ENCODE measurements around the gene ZNF628. TPM values are rescaled to one million over a fixed set of nuclear protein-coding genes. Genes with fewer than 3 reads are reported as not detected.

ZNF628 gene
- polyA plus RNA-seq, 1 donor: 5.0 TPM

DNA sequence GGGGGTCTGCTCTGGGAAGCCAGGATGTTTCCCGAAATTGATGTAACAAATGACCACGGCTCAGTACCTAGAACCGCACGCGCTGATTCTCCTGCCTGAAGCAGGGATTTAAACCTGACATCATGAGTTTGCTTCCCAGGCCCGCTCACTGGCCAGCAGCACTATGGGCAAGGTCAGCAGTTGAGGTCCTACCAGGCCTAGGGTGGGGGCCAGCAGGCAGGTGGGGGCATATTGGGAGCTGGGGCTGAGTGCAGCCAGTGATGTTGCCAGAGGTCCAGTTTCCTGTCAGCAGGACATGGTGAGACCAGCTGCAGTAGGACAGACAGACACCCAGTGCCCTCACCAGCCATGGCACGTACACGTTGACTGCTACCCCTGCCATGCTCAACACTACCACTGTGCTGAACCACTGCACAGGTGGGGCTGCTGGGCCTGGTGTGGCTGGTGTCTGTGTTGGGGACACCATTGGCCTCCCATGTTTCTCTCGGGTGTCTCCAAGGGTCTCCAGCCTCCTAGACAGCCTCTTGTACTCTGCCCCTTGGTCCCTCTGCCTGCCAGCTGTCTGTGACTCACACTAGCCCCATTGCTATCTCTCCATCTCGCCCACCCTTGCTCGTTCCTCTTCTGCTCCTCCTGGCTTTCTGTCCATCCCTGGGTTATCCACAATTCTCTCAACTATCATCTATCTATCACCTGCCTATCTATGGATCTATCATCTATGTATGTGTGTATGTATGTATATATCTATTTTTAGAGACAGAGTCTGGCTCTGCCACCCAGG is 10.8 kb upstream of the ZNF628 start:
- DNase-seq: no peak

DNA sequence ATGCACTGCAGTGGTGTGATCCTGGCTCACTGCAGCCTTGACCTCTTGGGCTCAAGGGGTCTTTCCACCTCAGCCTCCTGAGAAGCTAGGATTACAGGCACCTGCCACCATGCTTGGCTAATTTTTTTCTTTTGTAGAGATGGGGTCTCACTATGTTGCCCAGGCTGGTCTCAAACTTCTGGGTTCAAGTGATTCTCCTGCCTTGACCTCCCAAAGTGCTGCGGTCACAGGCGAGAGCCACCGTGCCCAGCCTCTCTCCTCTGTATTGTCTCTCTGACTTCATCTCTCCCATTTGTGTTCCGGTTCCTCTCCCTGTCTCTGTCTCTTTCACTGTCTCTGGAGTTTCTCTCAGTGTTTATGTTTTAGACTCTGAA is 10.2 kb upstream of the ZNF628 start:
- DNase-seq: no peak

DNA sequence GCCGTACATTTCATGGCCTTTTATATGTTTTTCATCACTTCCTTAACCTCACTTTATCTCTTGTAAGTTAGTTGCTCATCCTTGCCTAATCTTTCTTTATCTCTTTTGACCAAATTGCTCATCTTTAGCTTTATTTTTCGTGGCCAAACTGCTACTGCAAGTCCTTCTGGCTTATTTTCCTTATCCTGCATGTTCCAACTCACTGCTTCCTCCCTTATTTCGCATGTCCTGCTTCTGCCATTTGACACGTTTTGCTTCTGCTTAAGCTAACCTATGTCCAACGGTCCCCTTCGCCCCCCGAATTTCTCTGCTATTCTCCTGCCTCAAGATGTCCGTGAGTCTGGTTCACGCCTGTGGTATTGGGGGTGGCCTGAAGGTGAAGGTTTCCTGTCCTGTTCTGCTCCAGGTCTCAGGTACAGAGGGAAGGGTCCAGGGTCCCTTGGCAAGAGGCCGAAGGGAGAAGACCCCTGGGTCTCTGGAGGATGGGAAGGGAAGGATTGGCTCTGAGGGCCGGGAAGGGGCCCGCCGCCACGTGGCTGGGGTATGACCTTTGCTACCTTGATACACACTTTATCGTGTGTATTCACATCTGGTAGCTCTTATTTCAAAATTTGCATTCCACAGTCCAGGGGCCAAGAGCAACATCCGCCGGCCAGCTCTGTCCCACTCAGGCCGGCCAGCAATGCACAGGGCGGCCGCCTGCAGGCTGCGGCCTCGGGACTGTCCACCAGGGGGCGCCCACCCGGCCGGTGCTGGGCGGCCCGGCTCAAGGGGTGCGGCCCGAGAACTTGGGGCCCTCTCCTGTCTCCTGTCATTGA is 9.0 kb upstream of the ZNF628 start:
- DNase-seq: peak; percentile 73

DNA sequence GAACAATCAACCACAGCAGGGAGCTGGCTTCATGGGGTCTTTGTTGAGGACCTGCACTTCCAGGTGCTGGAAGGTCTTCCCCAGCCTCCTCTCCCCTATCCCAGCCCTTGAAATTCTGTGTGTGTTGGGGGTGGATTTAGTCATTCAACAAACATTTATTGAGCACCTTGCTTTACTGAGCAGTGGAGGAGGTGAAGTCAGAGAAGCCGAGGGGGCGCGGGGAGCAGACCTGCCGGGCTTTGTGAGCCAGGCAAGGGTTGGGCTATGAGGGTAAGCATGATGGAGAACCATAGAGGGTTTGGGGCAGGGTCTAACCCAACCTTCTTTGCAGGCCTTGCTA is 8.4 kb upstream of the ZNF628 start:
- DNase-seq: no peak

GRCh38 chr19:55471266-55471665 is 5.2 kb upstream of the ZNF628 start:
- no peak for DNase-seq

DNA sequence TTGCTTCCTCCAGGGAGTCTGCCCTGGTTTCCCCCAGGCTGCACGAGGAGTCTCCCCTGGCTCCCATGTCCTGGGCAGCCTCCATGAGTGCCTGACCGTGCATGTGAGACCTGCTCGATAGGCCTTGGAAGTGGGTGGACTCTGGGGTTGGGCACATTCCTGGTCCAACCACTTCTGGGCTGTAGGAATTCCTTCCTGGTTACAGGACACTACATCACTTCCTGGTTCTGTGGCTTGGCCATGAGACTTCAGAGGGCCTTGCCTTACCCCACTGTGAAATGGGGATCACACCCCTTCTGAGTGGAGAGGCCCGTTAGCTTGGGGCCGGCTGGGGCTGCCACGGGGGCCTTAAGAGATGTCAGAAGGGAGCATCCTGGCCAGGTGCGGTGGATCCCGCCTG is 4.0 kb upstream of the ZNF628 start:
- DNase-seq: no peak

DNA sequence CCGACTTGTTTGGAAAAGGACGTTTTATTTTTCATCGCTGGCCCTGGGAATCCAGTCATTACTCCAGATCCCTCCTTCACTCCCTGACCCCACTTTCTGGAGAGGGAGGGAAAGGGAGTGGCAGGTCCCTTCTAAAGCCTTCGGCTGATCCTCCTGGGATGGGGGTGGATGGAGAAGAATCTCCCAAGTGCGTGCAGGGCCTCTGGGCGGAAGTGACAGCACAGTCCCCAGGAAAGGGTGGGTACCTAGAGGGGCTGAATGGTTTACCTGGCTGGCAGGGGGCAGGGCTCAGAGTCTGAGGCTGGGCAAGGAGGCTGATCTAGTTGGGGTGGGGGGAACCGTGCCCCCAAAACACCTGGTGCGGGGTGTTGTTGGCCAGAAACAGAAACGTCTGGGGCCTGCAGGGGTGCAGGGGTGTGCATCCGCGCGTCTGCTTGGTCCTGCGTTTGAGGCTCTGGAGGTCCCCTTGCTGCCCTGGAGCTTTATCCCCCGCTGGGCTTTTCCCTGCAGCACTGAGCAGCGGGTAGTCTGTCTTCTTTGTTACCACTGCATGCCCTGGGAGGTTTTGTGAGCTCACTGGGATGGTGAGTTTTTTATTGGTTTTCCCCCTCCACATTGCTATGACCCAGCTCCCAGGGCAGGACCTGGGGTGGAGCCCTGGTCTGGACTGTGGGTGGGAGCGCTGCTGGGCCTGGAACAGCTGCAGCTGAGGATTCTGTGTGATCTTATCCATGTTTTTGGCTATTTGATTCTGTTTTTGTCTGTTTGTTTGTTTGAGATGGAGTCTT is 3.0 kb upstream of the ZNF628 start:
- DNase-seq: no peak

- no peak for DNase-seq
Measured at GRCh38 chr19:55474269-55475265, 1.9 kb upstream of the ZNF628 start.

DNA sequence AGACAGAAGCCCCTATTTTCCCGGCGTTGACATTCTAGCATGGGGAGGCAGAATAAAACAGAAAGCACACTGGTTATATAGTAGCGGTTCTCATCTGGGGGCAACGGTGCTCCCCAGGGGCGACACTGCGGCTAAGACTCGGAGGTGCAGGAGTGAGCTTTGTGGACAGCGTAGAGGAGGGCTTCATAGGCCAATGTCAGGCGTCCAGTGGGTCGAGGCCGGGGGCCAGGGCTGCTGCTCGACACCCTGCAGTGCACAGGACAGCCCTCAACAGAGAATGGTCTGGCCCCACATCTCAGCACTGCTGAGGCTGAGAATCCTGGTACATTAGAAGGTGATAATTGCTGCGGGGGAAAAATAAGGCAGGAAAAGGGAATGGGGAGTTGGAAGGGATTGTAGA is 1.5 kb downstream of the ZNF628 start:
- DNase-seq: no peak

DNA sequence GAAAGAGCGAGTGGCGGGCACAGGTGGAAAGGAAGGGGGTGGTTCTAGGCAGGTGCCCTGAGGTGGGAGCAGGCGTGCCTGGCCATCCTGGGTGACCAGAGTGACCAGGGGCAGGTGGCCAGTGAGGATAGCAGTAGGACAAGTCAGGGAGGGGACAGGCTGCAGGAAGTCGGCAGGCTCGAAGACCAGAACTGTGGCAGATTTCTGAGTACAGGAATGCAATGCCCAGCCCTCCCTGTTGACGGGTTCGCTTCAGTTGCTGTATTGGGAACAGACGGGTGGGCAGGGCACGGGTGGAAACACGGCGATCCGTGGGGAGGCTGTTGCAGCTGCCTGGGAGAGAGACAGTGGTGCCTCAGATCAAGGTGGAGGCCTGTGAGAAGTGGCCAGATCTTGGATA is 1.9 kb downstream of the ZNF628 start:
- DNase-seq: no peak

- DNase-seq: no peak
Measured at GRCh38 chr19:55479045-55479444, 2.6 kb downstream of the ZNF628 start.

DNA sequence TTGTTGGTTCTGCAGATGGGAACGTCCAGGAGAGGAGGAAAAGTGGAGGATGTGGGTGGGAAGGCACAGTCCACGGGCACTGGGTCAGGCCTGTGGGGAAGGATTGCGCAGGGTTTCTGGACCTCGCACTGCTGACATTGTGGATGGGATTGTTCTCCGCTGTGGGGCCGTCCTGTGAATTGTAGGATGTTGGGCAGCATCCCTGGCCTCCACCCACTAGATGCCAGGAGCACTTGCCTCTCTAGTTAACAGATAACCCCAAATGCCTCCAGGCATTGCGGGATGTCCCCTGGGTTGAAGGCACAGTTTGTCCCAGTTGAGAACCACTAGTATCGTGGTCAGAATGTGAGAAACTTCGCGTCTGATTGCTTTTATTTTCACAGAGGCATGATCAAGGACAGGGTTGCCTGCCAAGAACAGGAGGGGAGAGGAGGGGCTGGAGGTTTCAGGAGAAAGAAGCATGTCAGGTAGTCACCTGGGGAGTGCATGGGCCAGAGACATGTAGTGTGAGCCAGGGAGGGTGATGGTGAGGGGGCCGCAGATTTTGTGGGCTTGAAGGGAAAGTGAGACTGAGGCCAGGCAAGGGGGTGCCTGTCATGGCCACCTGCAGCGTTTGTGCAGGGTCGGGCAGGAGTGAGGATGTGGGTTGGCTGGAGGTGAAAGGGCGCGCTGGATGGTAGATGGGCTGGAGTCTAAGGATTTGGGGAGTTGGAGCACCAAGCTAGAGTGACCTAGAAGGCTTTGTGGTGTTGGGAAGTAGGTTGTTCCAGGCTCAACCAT is 3.2 kb downstream of the ZNF628 start:
- DNase-seq: no peak

DNA sequence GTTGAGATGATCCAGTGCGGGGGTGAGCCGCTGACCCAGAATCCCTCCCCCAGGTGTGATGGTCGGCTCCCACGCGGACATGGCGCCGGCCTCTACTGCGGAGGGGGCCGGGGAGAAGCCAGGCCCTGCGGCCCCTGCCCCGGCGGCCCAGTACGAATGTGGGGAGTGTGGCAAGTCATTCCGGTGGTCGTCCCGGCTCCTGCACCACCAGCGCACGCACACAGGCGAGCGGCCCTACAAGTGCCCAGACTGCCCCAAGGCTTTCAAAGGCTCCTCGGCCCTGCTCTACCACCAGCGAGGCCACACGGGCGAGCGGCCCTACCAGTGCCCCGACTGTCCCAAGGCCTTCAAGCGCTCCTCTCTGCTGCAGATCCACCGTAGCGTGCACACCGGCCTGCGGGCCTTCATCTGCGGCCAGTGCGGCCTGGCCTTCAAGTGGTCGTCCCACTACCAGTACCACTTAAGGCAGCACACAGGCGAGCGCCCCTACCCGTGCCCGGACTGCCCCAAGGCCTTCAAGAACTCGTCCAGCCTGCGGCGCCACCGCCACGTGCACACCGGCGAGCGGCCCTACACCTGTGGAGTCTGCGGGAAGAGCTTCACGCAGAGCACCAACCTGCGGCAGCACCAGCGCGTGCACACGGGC is 4.9 kb downstream of the ZNF628 start:
- DNase-seq: no peak

GRCh38 chr19:55481794-55482155 is 5.4 kb downstream of the ZNF628 start:
- no peak for DNase-seq

DNA sequence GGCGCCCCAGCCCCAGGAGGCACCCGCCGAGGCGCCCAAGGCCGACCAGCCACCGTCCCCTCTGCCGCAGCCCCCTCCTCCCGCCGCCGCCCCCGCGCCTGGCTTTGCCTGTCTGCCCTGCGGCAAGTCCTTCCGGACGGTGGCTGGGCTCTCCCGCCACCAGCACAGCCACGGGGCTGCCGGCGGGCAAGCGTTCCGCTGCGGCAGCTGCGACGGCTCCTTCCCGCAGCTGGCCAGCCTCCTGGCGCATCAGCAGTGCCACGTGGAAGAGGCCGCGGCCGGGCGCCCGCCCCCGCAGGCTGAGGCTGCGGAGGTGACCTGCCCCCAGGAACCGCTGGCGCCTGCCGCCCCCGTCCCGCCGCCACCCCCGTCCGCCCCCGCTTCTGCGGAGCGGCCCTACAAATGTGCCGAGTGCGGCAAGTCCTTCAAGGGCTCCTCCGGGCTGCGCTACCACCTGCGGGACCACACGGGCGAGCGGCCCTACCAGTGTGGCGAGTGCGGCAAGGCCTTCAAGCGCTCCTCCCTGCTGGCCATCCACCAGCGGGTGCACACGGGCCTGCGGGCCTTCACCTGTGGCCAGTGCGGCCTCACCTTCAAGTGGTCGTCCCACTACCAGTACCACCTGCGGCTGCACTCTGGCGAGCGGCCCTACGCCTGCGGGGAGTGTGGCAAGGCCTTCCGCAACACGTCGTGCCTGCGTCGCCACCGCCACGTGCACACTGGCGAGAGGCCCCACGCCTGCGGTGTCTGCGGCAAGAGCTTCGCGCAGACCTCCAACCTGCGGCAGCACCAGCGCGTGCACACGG is 5.9 kb downstream of the ZNF628 start:
- DNase-seq: no peak

DNA sequence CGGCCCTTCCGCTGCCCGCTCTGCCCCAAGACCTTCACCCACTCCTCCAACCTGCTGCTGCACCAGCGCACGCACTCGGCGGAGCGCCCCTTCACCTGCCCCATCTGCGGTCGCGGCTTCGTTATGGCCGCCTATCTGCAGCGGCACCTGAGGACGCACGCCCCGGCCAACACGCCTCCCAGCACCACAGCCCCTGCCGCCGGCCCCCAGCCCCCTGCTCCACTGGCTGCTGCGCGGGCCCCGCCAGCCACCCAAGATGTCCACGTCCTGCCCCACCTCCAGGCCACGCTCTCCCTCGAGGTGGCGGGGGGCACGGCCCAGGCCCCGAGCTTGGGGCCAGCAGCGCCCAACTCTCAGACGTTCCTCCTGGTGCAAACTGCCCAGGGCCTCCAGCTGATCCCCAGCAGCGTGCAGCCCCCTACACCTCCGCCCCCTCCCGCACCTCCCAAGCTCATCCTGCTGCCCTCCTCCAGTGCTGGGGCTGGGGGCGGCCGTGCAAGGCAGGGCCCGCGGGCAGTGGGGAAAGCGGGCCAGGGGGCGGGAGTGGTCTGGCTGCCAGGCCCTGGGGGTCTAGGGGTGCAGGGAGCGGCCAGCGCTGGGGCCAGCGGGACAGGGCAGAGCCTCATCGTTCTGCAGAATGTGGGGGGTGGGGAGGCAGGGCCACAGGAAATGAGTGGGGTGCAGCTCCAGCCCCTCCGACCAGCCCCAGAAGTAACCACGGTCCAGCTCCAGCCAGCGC is 6.7 kb downstream of the ZNF628 start:
- DNase-seq: no peak

- no peak for DNase-seq
Measured at GRCh38 chr19:55483706-55484592, 7.5 kb downstream of the ZNF628 start.

Measured in hindlimb muscle (tissue), 1 donor.